HG03457 (cell line): ENCODE results near the gene LRRN1.

Experiments used
- ATAC-seq: cut with Tn5 transposase; IDR thresholded peaks from one replicate; pipeline ENCODE4 v1.9.1; 2021; ENCODE audit warnings: moderate number of reproducible peaks; ENCODE audit not compliant: unreplicated experiment

Gene LRRN1

DNA sequence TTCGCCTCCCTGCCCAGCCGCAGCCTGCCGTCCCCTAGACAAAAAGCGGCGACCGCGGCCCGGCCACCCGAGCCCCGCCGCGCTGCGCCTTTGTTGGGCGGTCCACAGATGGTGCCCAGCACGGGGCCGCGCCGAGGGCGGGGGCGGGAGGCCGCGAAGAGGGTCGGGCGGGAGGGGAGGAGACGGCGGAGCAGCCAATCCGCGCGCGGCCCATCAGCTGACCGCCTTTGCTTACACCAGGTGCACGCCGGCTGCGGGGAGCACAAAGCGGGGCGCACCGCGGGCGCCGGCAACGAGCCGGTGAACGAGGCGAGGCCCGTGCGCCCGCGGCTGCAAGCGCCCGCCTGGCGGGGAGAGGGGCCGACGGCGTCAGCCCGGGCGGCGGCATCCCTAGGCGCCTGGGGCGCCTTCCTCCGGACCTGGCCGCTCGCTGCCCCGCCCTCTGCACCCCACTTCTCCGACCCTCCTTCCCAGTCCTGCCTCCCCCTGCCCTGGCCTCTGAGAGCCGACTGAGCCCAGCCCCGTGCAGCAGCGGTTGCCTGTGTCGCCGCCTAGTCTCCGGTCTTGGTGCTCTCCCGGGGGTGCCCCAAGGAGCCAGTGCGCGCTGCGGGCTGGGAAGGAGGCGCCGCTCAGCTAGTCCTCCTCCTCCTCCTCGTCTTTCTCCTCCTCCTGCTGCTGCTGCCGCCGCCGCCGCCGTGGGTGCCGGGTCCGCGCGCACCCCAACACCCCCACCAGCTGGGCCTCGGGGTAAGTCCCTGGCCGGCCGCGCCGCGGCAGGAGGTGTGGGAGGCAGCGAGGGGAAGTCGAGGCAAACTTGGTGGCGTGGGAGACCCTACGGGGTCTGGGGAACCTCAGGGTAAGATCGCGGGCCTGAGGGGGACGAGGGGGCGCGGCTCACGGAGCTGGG, at the start of gene LRRN1:
Gene LRRN1, plus strand, starts transcription at position 259 of the 907 bp plus-strand sequence. CDS start 45,211 bp downstream, outside the sequence.
- no peak for ATAC-seq

- ATAC-seq = no peak
Observed at GRCh38 chr3:3753416-3753815, 45.8 kb upstream of the LRRN1 start.

- no peak for ATAC-seq
Observed at GRCh38 chr3:3765661-3766060, 33.6 kb upstream of the LRRN1 start.

DNA sequence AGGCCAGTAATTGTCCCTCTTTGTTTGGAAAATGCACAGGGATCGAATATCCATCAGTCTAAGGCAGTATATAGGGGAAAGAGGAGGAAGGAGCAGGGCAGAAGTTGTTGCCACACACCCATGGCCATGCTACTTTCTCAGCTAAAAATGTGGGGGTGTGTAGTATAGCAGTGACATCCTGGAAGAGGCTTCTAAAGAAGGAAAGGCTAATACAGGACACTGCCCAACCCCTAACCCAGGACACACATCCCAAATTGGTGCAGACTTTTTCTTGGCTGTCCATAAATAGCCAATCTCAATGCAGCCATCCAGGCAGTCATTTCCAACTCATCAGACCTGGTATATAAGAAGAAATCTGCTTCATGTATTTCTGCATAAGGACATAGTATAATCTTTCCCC, 33.1 kb upstream of the LRRN1 start:
- no peak for ATAC-seq

- ATAC-seq = no peak
Observed at GRCh38 chr3:3771094-3771493, 28.1 kb upstream of the LRRN1 start.

GRCh38 chr3:3771567-3771966, 27.7 kb upstream of the LRRN1 start:
- no peak for ATAC-seq

GRCh38 chr3:3772338-3772737, 26.9 kb upstream of the LRRN1 start:
- ATAC-seq = no peak

- ATAC-seq = no peak
Observed at GRCh38 chr3:3772920-3773319, 26.3 kb upstream of the LRRN1 start.

- no peak for ATAC-seq
Observed at GRCh38 chr3:3776607-3777006, 22.6 kb upstream of the LRRN1 start.

GRCh38 chr3:3778216-3778615, 21.0 kb upstream of the LRRN1 start:
- no peak for ATAC-seq

GRCh38 chr3:3778641-3779270, 20.5 kb upstream of the LRRN1 start:
- ATAC-seq = no peak

GRCh38 chr3:3782457-3782856, 16.8 kb upstream of the LRRN1 start:
- ATAC-seq = no peak

- no peak for ATAC-seq
Observed at GRCh38 chr3:3783210-3783609, 16.0 kb upstream of the LRRN1 start.

DNA sequence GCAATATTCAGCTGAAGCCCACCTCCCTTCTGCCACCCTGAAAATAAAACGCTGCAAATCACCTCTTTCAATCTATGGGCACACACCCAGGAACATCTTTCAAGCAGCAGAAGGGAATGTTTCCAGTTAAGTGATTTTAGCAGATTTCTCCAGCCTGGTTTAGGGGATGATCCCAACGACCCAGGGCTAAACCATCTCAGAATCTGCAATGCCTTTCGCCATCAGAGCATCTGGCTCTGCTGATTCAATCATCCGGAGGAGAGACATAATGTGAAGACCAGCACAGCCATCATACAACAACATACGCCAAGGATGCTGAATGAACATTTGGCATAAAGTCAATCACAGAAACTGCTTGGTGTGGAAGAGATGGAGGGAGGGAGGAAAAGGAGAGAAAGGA, 15.5 kb upstream of the LRRN1 start:
- ATAC-seq = no peak

DNA sequence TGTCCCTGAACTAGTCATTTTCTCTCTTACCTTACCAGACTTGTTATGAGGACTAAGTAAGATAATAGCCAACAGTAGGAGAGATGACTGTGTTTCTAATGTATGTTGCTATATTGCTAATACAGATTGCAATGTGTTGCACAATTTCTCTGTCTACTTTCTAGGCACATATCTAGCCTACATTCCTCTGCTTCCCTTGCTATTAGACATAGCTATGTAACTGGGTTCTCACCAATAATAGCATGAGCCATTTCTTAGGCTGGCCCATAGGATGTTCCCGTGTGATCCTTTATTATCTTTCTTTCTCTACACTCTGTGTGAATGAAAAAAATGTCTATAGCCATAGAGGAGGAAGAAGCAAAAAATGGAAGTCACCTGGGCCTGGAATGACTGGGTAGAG, 6.8 kb upstream of the LRRN1 start:
- no peak for ATAC-seq

DNA sequence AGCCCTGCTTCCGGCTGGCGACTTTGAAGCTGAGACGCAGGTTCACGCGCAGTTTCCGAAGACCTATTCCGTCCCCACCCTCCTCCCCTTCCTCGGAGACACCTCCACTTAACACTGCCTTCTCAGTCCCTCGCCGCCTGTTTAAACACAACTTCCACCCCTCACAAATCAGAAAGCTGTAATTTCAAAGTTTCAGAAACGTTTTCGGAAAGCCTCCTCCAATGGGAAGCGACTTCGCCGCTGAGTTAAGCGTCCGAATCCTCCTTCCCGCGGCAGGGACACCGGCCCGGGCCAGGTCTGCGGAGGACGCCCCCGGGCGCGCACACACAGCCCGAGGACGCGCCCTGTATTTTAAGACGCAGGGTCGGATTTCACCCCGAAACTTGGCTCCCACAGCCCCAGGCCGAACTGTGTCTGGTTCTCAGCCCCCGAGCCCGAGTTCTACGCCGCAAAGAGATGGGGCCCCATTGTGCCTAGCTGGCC, 559 bp upstream of the LRRN1 start:
- ATAC-seq = no peak

DNA sequence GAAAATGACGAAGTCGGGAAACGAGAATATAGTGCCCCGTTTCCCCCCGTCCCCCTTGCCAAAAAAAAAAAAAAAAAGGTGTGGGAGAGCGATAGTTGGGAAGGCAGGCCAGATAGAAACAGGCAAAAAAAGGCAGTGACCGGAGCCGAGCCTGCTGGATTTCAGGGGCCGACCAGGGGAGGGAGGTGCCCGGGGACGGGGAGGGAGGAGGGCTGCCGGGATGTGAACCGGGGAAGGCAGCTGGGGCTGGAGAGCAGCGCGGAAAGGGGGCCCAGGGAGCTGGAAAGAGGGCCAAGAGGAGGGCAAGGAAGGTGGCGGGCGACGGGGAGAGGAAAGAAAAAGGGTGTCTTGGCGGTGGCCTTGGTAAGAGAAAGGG, 837 bp downstream of the LRRN1 start:
- ATAC-seq = no peak

- no peak for ATAC-seq
Observed at GRCh38 chr3:3800685-3801493, 1.7 kb downstream of the LRRN1 start.

- no peak for ATAC-seq
Observed at GRCh38 chr3:3801494-3801841, 2.2 kb downstream of the LRRN1 start.

- ATAC-seq = no peak
Observed at GRCh38 chr3:3802046-3802445, 2.8 kb downstream of the LRRN1 start.

GRCh38 chr3:3804560-3804959, 5.3 kb downstream of the LRRN1 start:
- no peak for ATAC-seq

DNA sequence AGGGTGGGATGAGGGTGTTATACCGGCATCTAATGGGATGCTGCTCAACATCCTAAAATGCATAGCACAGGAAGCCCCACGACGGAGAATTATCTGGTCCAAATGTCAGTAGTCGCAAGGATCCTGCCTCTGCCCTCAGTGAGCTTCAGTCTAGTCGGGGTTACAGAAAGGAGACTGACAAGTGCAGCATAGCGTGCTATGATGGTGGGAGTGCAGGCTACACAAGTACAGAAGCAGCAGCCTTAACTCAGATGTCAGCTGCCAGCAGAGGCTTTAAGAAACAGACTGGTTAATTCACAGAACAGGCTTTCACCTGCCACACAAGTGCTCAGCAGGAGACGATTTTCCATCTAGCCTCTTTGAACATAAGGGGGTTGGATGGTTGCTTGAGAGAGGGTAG, 6.9 kb downstream of the LRRN1 start:
- no peak for ATAC-seq
